Vagina (tissue), 2 donors: Measurements from ENCODE around the gene HRG. TPM values are rescaled to one million over a fixed set of nuclear protein-coding genes. Genes with fewer than 3 reads are reported as not detected.

Experiments
- DNase-seq, 2 donors: peaks; one replicate each; pipeline ENCODE4 v3.0.0-alpha.2; 2017; ENCODE audit errors: extremely low spot score in 2 of 2
- H3K27ac ChIP-seq: fragments of 200-600 bp; sonication (generic); one replicate; pipeline ENCODE4 v1.5.1; 2019
- H3K27me3 ChIP-seq: fragments of 200-600 bp; sonication (generic); one replicate; pipeline ENCODE4 v1.5.1; 2019
- H3K36me3 ChIP-seq, 2 donors: fragments of 200-600 bp; sonication (generic); one replicate each; pipeline ENCODE4 v1.5.1; 2017 to 2019
- H3K4me1 ChIP-seq: fragments of 200-600 bp; sonication (generic); one replicate; pipeline ENCODE4 v1.5.1; 2019
- H3K4me3 ChIP-seq, 2 donors: fragments of 200-600 bp; sonication (generic); 1 replicate in 1 of 2; 2 replicates in 1 of 2; pipeline ENCODE4 v1.5.1; 2016 to 2019
- H3K9me3 ChIP-seq: fragments of 200-600 bp; sonication (generic); one replicate; pipeline ENCODE4 v1.5.1; 2019
- CTCF ChIP-seq, 3 experiments: fragments of 450-650 bp in 2 of 3; fragments of 200-600 bp in 1 of 3; sonication (generic) in 1 of 3; IDR thresholded peaks; one replicate each; pipeline ENCODE4 v1.5.1; 2017 to 2019; ENCODE audit warnings: antibody characterized with exemption in 3 of 3, mild to moderate bottlenecking in 2 of 3, moderate library complexity in 2 of 3
- POLR2A ChIP-seq, 2 donors: fragments of 450-650 bp; IDR thresholded peaks; one replicate each; pipeline ENCODE4 v1.6.1; 2017; ENCODE audit warnings: antibody characterized with exemption in 2 of 2, mild to moderate bottlenecking in 2 of 2, moderate library complexity in 2 of 2
- POLR2AphosphoS5 ChIP-seq, 2 donors: sonication (generic); formaldehyde crosslinking; IDR thresholded peaks; one replicate each; pipeline ENCODE4 v1.9.0; 2017; ENCODE audit warnings: antibody characterized with exemption in 2 of 2, mild to moderate bottlenecking in 2 of 2, low read depth in 1 of 2; ENCODE audit not compliant: insufficient read depth in 1 of 2
- intact Hi-C: fragments of 100-400 bp; cut with DNase I; formaldehyde crosslinking; loops from one replicate; pipeline ENCODE4 v1.15.1; 2023
- total RNA-seq: library from RNA; depleted of rRNA; stranded (reverse); fragments of >200 nt; gene quantifications from one replicate; pipeline ENCODE4 v1.2.3, GENCODE V29; 2016

Gene HRG
- total RNA-seq, 1 donor from 2014 or later = 0.25 TPM

GRCh38 chr3:186644683-186645082 is 21.1 kb upstream of the HRG start:
- Histone ChIP-seq H3K27ac (no peak overlapping the region), H3K9me3 (no peaks in the 10 kb centered on the region), H3K4me3 (no peak overlapping the region), H3K4me1 (peaks cover 13% of the 10 kb centered on the region), H3K27me3 (no peaks in the 10 kb centered on the region), H3K36me3 (no peaks in the 10 kb centered on the region)
- DNase-seq = no peak
- intact Hi-C loops = no loop called here
- TF ChIP-seq POLR2A (IDR thresholded peaks at IDR 0.05) (no peak), POLR2AphosphoS5 (IDR thresholded peaks at IDR 0.05; ENCODE audit: insufficient read depth in 1 of 2, low read depth in 1 of 2) (peak in 1 of 2 donors; percentile 77)

GRCh38 chr3:186646106-186646505 is 19.7 kb upstream of the HRG start:
- Histone ChIP-seq H3K27ac (no peak overlapping the region), H3K36me3 (no peaks in the 10 kb centered on the region), H3K4me1 (peaks cover 3% of the 10 kb centered on the region), H3K4me3 (no peak overlapping the region), H3K9me3 (no peaks in the 10 kb centered on the region), H3K27me3 (no peaks in the 10 kb centered on the region)
- TF ChIP-seq POLR2AphosphoS5 (IDR thresholded peaks at IDR 0.05; ENCODE audit: insufficient read depth in 1 of 2, low read depth in 1 of 2) = no peak
- no peak for TF ChIP-seq POLR2A (IDR thresholded peaks at IDR 0.05)
- TF ChIP-seq CTCF (IDR thresholded peaks at IDR 0.05) = no peak
- intact Hi-C loops = no loop called here
- DNase-seq = no peak

- Histone ChIP-seq H3K9me3 (no peaks in the 10 kb centered on the region), H3K4me3 (no peak overlapping the region), H3K36me3 (no peaks in the 10 kb centered on the region), H3K27me3 (no peaks in the 10 kb centered on the region), H3K4me1 (no peaks in the 10 kb centered on the region), H3K27ac (no peak overlapping the region)
- no peak for TF ChIP-seq CTCF (IDR thresholded peaks at IDR 0.05)
- no peak for TF ChIP-seq POLR2A (IDR thresholded peaks at IDR 0.05)
- TF ChIP-seq POLR2AphosphoS5 (IDR thresholded peaks at IDR 0.05; ENCODE audit: insufficient read depth in 1 of 2, low read depth in 1 of 2) = no peak
- DNase-seq = no peak
- intact Hi-C loops = no loop called here
Measured at GRCh38 chr3:186646841-186647240, 19.0 kb upstream of the HRG start.

GRCh38 chr3:186648851-186649250 is 17.0 kb upstream of the HRG start:
- Histone ChIP-seq H3K4me1 (no peaks in the 10 kb centered on the region), H3K9me3 (no peaks in the 10 kb centered on the region), H3K4me3 (no peak overlapping the region), H3K36me3 (no peaks in the 10 kb centered on the region), H3K27ac (no peak overlapping the region), H3K27me3 (no peaks in the 10 kb centered on the region)
- TF ChIP-seq POLR2A (IDR thresholded peaks at IDR 0.05) (no peak), CTCF (IDR thresholded peaks at IDR 0.05) (no peak), POLR2AphosphoS5 (IDR thresholded peaks at IDR 0.05; ENCODE audit: insufficient read depth in 1 of 2, low read depth in 1 of 2) (no peak)
- intact Hi-C loops = no loop called here
- DNase-seq = no peak

- Histone ChIP-seq H3K4me3 (no peak overlapping the region), H3K36me3 (no peaks in the 10 kb centered on the region), H3K27ac (no peak overlapping the region), H3K4me1 (no peaks in the 10 kb centered on the region), H3K27me3 (no peaks in the 10 kb centered on the region), H3K9me3 (no peaks in the 10 kb centered on the region)
- TF ChIP-seq POLR2AphosphoS5 (IDR thresholded peaks at IDR 0.05; ENCODE audit: insufficient read depth in 1 of 2, low read depth in 1 of 2) = no peak
- no peak for TF ChIP-seq POLR2A (IDR thresholded peaks at IDR 0.05)
- TF ChIP-seq CTCF (IDR thresholded peaks at IDR 0.05) = no peak
- intact Hi-C loops = no loop called here
- DNase-seq = no peak
Measured at GRCh38 chr3:186651678-186652215, 14.1 kb upstream of the HRG start.
